Medulla oblongata (tissue), 1 donor: ENCODE data around the gene ANKFY1.
"Not testable (repeated sequence)": the region's sequence is repeated elsewhere in the genome, so short reads cannot be mapped to it uniquely, and the experiment has no call there.

Source experiments
- DNase-seq: peaks from one replicate; pipeline ENCODE4 v3.0.0-alpha.2; 2015; ENCODE audit errors: extremely low spot score

ANKFY1 gene

DNA sequence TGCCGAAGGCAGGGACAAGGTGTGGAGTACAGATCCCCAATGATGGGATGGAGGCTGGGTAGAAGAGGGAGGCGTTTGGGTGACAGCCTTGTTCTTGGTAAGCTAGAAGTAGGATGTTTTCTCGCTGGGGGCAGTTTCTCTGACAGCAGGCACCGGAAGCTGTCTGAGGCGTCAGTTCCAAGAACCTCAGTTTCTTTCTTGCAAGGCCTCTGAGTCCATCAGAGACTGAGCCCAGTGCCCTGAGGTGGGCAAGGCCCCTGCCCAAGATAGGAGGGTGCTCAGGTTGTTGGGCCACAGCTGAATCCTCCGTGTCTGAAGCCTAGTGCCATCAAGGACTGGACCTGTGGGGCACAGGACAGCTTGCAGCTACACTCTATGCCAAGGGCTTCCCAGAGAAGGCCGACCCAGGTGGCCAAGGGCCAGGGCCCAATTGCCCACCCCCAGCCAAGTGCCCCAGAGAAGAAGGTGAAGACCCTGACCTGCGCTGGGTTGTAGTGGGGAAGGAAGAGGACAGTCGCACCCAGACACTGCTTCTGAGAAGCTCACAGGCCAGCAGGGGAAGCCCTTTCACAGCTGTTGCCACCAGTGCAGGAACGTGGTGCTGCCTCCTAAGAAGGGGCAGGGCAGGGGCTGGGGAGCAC is 107.7 kb downstream of the ANKFY1 start:
- no peak for DNase-seq

DNA sequence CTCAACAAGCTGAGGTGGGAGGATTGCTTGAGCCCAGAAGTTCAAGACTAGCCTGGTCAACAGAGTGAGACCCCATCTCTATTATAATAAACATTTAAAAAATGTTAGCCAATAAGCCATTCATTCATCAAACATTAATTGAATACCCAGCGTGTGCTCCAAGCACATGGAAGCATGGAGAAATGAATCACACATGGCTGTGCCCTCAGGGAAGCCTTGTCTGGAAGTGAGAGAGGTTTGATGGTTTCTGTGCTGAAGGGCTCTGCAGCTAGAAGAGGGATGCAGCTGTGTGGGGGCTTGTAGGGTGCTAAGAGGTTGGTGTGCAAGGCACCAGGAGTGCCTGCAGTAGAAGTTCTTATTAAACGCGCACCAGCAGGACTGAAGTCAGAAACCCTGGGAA is 109.6 kb downstream of the ANKFY1 start:
- DNase-seq = no peak

DNA sequence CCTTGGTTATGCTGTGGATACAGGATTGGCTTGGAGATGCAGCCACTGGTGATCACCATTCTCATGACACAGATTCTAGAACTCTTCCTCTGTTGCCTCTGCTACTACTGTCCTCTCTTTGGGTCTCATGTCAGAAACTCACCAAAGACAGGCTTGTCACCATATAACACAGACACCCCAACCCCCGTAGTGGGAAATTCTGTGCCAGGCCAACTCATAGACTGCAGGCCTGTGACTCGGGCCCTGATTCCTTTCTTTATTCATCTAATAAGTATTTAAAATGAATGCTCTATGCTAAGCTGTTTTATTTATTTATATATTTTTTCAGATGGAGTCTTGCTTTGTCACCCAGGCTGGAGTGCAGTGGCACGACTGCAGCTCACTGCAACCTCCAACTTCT is 111.3 kb downstream of the ANKFY1 start:
- no peak for DNase-seq

DNA sequence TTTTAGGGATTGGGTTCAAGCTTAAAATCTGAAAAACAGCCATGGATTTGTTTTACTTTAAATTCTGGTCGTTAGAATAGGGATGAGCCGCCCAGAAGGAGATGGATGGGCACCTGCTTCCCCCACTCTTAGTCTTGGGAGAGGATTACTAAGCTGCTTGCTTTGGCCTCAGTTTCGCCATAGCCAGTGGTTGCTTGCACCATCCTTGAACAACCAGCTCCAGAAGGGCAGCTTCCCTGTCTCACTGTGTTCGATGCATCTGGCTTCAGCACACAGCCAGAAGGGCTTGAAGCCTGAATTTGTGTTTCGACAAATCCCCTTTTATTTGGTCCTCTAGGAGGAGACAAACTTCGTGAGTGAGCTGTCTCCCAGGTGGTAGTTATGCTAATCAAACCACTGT is 113.7 kb downstream of the ANKFY1 start:
- no peak for DNase-seq

DNA sequence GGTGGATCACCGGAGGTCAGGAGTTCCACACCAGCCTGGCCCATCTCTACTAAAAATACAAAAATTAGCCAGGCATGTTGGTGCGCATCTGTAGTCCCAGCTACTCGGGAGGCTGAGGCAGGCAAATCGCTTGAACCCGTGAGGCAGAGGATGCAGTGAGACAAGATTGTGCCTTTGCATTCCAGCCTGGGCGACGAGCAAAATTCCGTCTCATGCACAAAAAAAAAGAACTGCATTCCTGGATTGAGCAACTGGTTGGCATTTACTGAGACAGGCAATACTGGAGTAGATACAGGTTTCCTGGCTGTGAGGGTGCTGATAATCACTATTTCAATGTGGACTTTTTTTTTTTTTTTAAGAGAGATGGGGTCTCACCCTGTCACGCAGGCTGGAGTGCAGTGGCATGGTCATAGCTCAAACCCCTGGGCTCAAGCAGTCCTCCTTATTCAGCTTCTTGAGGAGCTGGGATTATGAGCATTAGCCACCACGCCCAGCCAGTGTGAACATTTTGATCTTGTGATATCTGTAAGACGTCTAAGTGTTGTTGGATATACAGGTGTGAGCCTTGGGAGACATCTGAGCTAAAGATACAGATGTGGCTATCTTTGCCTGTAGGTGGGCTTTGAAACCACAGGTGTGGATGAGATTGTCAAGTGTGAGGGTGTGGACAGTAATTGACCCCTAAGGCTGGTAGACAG is 115.0 kb downstream of the ANKFY1 start:
- DNase-seq = no peak

DNA sequence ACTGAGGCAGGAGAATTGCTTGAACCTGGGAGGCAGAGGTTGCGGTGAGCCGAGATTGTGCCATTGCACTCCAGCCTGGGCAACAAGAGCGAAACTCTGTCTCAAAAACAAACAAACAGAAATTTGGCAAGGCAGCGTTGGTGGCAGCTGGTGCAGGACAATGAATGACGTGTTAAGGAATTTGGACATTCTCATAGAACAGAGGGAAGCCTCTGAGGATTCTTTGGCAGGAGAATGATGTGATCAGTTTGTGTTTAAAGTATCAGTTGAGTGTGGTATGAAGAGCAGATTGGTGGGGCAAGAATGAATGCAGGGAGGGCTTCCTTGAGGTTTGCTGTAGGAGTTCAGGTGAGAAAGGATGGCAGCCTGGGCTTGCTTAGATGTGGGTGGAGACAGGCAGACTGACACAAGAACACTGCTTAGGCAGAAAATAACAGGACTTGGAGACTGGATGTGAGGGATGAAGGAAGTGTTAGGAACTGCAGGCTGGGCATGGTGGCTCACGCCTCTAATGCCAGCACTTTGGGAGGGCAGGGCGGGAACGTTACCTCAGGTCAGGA is 115.9 kb downstream of the ANKFY1 start:
- DNase-seq = no peak

DNA sequence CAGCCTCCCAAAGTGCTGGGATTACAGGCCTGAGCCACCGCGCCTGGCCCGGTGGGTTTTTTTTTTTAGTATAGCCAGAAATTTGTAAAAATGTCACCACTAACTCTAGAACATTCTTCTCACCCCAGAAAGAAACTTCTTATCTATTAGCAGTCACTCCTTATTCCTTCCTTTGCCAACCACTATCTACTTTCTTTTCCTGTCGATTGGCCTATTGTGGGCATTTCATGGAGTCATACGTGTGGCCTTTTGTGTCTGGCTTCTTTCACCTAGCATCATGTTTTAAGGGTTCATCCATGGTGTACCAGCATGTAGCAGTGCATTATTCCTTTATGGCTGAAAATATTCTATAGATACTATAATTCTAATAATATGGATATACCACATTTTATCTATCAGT is 117.1 kb downstream of the ANKFY1 start:
- no peak for DNase-seq

DNA sequence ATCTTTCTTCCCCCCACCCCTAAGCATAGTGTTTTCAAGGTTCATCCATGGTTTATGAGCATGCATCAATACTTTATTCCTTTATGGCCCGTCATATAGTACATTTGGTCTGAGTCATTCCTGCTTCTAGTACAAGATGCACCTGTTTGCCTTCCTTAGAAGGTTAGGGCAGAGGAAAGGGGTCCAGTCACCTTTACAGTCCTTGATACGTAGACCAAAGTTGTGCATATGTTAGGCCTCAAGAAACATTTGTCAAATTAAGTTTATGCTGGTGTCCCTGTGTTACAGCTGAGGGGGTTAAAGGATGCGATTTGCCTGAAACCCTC is 119.4 kb downstream of the ANKFY1 start:
- DNase-seq = no peak

DNA sequence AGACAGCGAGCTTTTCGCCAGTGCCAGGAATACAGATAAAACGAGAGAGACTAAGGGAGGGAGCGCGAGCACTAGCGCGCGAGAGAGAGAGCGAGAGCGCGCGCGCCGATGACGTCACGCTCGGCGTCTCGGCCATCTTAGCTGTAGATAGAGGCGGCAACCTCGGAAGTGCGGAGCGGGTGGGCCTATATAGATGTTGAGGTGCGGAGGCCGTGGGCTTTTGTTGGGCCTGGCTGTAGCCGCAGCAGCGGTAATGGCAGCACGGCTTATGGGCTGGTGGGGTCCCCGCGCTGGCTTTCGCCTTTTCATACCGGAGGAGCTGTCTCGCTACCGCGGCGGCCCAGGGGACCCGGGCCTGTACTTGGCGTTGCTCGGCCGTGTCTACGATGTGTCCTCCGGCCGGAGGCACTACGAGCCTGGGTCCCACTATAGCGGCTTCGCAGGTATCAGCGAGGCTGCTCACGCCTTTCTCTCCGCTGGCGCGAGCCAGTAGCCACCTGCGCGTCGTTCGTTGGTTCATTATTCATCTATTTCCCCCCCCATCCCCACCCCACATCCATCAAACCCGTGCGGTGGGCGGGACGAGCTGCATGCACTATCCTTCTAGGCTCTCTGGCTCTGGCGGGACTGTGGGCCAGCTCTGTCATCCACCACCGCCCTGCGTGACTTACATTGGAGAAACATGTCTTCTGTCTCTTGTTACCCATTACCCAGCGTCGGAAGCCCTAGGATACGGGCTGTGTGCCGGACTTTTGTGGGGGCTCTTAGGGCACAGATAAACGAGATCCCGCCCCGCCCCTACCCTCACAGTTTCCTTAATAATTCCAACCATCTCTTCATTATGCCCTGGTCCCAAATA is 120.0 kb downstream of the ANKFY1 start:
- peak; percentile 93 for DNase-seq

DNA sequence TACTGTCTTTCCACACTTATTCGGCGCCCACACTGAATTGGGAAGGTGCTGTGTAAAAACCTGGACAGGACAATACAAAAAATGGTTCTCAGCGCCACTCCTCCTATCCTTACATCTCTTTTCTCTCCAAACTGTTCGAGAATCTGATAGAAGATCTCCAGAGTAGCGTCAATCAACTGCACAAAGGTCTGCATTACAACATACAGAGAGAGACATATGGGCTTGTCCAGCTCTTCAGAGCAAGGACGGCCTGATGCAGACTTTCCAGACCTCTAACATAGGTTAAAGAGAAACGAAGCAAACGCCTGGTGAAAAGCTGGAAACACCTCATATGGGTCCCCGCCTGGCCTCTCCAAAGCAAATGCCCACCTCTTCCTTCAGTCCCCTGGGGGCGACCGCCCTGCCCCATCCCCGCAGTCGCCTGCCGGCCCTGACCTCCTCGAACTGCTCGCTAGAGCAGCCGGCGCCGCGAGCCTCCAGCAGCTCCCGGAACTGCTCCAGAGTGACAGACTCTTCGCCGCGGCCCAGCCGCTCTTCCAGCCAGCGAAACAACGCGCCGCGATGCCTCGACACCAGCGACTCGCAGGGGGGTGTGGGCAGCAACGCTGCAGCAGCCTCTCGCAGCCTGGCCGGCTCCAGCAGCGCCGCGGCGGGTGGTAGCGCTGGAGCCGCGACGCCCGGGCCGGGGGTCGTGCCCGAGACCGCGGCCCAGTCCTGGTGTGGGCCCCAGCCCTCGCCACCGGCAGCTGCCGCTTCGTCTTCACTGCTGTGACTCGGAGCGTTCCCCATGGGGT is 121.5 kb downstream of the ANKFY1 start:
- no peak for DNase-seq

DNA sequence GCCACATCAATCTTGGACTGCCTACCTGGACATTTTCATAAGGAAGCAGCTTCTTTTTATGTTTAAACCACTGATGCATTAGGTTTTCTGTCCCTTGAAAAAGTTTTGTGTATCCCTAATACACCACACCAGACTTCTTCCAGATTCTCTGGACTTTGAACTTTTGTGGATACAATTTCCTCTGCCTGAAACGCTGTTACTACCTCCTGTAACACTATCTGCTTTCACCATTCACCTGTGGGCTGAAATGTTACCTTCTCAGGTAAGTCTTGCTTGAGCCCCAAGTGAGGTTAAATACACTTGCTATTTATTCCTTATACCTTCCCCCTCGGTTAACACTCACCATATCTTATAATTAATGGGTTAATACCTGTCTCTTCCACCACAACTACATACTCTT is 123.7 kb downstream of the ANKFY1 start:
- no peak for DNase-seq

DNA sequence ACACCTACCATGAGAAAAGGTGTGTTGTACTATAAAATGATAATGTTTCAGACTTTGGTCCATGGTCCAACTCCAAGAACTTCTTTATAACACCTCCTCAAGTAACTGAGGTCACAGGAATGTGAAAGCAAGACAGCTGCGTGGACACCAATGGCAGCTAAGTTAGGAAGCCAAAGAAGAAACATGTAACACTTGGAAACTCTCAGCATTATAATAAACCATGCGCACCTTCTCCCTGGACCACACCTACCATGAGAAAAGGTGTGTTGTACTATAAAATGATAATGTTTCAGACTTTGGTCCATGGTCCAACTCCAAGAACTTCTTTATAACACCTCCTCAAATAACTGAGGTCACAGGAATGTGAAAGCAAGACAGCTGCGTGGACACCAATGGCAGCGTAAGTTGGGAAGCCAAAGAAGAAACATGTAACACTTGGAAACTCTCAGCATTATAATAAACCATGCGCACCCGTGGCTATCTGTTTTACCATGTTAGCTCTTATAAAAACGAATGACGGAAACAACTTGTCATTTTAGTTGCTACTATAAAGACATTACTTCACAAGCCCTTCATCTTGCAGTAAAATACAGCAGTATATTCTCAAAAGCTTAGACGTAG is 124.8 kb downstream of the ANKFY1 start:
- DNase-seq = not testable (repeated sequence)

DNA sequence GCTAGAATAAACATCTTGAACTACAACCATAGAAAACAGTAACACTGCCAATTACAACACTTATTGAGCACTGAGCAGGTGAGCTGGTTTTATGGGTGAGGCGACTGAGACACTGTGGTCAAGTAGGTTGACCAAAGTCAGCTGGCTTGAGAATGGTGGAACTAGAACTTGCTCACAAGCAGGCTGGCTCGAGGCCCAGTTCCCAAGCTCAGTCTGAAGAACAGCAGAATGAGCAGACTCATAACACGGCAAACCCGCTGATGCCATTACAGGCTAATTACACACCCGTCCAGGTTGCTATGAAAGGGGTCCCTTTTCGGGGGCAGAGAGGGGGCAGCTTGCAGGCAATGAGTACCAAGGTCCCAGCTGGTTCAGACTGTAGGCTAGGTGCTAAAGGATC is 127.4 kb downstream of the ANKFY1 start:
- DNase-seq = peak; percentile 26

DNA sequence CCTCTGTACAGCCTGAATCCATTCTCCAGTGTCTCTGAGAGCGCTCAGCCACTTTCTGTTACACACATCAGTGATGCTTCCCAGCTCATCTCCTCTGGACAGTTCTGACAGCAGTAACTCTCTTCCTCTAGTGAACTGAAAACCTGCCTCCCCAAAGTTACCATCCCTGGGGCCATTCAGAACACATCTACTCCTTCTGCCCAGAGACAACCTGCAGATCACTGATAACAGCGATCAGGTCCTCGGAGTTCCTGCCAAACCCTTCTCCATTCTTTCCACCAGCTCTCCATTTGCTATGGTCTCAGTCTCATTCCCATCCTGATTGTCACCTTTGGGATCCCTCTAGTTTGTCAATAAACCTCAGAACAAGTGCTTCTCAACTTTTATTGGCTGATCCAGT is 128.3 kb downstream of the ANKFY1 start:
- no peak for DNase-seq

DNA sequence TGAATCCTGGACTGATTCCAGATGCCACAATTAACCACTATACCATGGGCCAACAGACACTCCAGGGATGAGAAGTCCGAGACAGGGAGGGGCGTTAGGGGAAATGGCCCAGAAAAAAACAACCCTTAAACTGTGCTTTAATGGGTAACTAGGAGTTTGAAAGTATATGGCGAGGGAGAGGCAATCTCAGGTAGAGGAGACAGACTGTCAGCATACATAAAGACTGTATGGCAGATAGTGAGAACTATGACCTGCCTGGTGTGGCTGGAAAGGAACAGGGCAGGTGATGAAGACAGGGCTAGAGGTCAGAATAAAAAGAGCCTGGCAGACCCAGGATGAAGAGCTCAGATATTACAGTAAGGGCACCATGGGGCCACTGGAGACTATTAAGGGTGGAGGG is 129.1 kb downstream of the ANKFY1 start:
- DNase-seq = no peak

DNA sequence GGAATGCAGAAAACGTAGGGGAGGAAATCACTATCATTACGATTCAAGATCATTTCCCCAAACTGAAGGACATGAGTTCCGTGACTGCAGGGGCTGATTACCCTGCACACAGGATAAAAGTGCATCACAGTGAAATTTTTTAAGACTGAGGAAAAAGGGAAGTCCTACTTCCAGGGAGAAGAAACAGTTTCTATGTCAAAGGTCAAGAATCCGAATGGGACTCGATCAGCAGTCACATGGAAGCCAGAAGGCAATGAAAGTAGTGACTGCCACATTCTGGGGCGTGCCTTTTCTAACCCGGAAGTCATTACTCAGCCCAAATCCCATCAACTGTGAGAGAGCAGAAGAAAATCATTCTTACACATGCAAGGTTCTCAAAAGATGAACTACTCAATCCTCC is 133.1 kb downstream of the ANKFY1 start:
- DNase-seq = peak; percentile 61

DNA sequence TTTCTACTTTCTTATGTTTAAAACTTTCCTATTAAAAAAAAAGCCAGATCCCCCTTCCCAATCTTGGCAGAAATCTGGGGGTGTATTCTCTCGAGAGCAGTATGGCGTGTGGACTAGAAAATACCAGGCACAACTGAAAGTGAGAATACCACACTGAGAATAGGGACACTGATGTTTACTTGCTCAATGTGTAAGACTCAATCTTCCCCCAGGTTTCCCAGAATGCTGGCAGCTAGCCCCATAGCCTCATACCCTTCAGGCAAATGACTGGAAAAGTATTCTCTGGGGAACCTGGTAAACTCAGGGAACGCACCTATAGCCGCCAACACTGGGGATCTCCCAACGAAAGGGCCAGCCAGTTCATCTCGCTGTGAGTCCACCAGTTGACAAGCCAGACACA is 136.2 kb downstream of the ANKFY1 start:
- no peak for DNase-seq

DNA sequence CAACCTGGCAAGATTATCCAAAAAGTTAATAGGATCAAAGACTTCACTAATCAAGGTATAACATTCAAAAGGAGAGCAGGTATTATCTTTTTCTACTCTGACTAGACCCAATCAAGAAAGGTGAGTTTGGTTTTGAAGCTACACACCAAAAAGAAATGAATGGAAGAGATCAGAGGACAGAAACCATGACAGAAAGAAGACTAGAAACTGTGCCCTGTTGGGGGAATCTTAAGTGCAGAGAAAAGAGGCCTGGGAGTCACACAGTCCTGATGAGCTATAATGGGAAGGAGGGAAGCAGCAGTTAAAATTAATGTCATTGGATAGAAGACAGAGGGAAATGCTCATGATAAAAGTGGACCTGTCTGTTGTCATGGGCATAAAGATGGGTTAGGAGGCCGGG is 138.2 kb downstream of the ANKFY1 start:
- no peak for DNase-seq

DNA sequence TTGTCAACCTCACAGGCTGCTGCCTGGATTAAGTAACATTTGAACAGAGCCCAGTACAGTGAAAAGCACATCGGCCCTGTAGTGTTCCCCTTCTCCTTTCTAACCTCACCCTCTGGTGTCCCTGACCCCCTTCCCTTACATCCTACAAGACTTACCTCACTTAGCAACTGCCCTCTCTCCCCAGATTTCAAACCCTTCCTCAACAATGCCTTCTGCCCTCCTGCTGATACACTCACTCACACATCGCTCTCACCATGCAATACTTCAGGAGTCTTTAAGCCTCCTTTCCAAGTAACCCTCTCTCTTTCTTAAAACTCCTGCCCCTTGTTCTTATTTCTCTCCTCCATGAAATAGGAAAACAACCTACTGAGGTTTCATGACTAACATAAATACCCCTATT is 138.8 kb downstream of the ANKFY1 start:
- no peak for DNase-seq

DNA sequence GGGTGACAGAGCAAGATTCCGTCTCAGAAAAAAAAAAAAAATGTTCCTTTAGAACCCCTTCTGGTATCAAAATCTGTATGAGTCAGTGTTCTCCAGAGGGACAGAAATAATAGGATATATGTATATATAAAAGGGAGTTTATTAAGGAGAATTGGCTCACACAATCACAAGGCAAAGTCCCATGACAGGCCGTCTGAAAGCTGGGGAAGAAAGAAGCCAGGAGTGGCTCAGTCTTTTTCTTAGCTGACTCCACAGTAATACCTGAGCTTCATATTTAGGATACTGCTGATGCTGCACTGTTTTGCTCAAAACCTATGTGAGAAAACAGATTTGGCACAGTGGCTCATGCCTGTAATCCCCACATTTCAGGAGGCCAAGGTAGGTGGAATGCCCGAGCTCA is 143.4 kb downstream of the ANKFY1 start:
- DNase-seq = no peak

DNA sequence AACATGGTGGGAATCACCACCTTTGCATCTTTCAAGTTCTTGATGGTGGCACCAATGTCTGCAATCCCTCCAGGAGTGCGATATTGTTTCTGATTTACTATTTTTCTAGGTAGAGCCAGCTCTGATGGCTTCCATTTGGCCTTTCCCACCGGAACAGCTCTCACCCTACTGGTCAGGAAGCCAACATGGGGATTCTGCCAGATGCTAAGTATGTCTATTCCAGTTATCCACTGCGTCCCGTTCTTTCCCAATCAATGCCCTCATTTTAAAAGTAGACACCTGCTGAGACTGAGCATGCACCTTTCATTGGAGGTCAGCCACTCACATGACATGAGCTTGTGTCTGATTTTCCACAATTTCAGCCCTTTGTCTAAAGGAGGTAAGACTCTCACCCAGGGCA is 144.5 kb downstream of the ANKFY1 start:
- no peak for DNase-seq
